ENCODE measurements around the gene GIMAP5.

- TF ChIP-seq CTCF (IDR thresholded peaks at IDR 0.05; ENCODE audit: low read length) (no peak), EZH2 (IDR thresholded peaks at IDR 0.05; ENCODE audit: borderline replicate concordance, low read length) (no peak)
Observed at GRCh38 chr7:150717814-150718420, 19.3 kb upstream of the GIMAP5 start.

All from OCI-LY1 (cell line).